Measurements from ENCODE around the gene RABGAP1L.
"Not testable (repeated sequence)": the region's sequence is repeated elsewhere in the genome, so short reads cannot be mapped to it uniquely, and the experiment has no call there.

The RABGAP1L gene

DNA sequence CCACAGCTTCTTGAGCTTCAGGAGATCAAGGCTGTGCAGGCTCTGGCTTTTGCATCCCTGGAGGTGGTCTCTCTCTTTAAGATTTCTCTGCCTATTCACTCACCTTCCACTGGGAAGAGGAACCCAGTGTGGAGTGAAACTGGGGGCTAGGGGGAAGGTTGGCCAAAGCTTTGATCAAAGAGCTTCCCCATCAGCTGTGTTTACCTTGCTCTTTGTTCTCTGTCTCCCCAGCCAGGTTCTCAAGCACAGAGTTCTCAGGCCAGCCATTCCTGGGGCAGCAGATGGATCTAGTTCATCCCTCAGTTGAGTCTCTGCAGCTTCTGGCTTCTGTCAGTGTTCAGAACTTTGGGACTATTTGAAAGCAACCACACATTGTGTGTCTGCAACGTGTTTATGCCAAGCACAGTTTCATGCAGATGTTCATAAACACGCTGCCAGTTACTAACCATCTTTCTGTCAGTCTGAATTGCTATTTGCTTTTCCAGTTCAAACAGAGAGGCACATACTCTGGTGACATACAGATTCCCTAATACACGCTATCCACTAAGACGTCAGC, 881.1 kb downstream of the RABGAP1L start:
- Histone ChIP-seq H3K36me3 (ENCODE audit: insufficient read depth, low read length) (no peaks in the 10 kb centered on the region), H3F3A (ENCODE audit: low read depth) (no peaks in the 10 kb centered on the region), H3K9ac (ENCODE audit: low read depth, low read length, poor library complexity, severe bottlenecking) (no peak overlapping the region), H3K79me2 (ENCODE audit: insufficient read depth, low read length) (no peaks in the 10 kb centered on the region), H3K9me2 (replicated peaks; ENCODE audit: low read depth, low read length) (no peaks in the 10 kb centered on the region), H3K27me3 (ENCODE audit: insufficient read depth, low read length, poor library complexity, severe bottlenecking) (no peaks in the 10 kb centered on the region), H4K20me1 (ENCODE audit: insufficient read depth, low read length, poor library complexity, severe bottlenecking) (no peaks in the 10 kb centered on the region), H3K4me1 (ENCODE audit: insufficient read depth, low read length, poor library complexity, severe bottlenecking) (peaks cover 4% of the 10 kb centered on the region), H3K4me2 (ENCODE audit: low read depth, low read length, poor library complexity, severe bottlenecking) (no peak overlapping the region), H3K4me3 (ENCODE audit: low read length, poor library complexity, severe bottlenecking) (no peak overlapping the region), H3K9me3 (ENCODE audit: insufficient read depth, low read depth, low read length) (no peaks in the 10 kb centered on the region), H2AFZ (ENCODE audit: low read length) (no peak overlapping the region)
- TF ChIP-seq, protein P1, sequence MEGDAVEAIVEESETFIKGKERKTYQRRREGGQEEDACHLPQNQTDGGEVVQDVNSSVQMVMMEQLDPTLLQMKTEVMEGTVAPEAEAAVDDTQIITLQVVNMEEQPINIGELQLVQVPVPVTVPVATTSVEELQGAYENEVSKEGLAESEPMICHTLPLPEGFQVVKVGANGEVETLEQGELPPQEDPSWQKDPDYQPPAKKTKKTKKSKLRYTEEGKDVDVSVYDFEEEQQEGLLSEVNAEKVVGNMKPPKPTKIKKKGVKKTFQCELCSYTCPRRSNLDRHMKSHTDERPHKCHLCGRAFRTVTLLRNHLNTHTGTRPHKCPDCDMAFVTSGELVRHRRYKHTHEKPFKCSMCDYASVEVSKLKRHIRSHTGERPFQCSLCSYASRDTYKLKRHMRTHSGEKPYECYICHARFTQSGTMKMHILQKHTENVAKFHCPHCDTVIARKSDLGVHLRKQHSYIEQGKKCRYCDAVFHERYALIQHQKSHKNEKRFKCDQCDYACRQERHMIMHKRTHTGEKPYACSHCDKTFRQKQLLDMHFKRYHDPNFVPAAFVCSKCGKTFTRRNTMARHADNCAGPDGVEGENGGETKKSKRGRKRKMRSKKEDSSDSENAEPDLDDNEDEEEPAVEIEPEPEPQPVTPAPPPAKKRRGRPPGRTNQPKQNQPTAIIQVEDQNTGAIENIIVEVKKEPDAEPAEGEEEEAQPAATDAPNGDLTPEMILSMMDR (conservative IDR thresholded peaks at IDR 0.05; ENCODE audit: low read length): no peak
- no peak for TF ChIP-seq EZH2phosphoT487 (IDR thresholded peaks at IDR 0.05; ENCODE audit: borderline replicate concordance)

- Histone ChIP-seq H3K9ac (ENCODE audit: low read depth, low read length, poor library complexity, severe bottlenecking) (no peak overlapping the region), H3K79me2 (ENCODE audit: insufficient read depth, low read length) (no peaks in the 10 kb centered on the region), H3K4me1 (ENCODE audit: insufficient read depth, low read length, poor library complexity, severe bottlenecking) (no peaks in the 10 kb centered on the region), H3K4me2 (ENCODE audit: low read depth, low read length, poor library complexity, severe bottlenecking) (no peak overlapping the region), H2AFZ (ENCODE audit: low read length) (no peak overlapping the region), H3K36me3 (ENCODE audit: insufficient read depth, low read length) (no peaks in the 10 kb centered on the region), H3K9me2 (replicated peaks; ENCODE audit: low read depth, low read length) (no peaks in the 10 kb centered on the region), H4K20me1 (ENCODE audit: insufficient read depth, low read length, poor library complexity, severe bottlenecking) (no peaks in the 10 kb centered on the region), H3K9me3 (ENCODE audit: insufficient read depth, low read depth, low read length) (no peaks in the 10 kb centered on the region), H3K27me3 (ENCODE audit: insufficient read depth, low read length, poor library complexity, severe bottlenecking) (no peaks in the 10 kb centered on the region), H3F3A (ENCODE audit: low read depth) (no peaks in the 10 kb centered on the region), H3K4me3 (ENCODE audit: low read length, poor library complexity, severe bottlenecking) (no peak overlapping the region)
- TF ChIP-seq, protein P1 (conservative IDR thresholded peaks at IDR 0.05; ENCODE audit: low read length): no peak
- no peak for TF ChIP-seq EZH2phosphoT487 (IDR thresholded peaks at IDR 0.05; ENCODE audit: borderline replicate concordance)
These were observed 883.3 kb downstream of the RABGAP1L start for GRCh38 chr1:175042650-175043049.

DNA sequence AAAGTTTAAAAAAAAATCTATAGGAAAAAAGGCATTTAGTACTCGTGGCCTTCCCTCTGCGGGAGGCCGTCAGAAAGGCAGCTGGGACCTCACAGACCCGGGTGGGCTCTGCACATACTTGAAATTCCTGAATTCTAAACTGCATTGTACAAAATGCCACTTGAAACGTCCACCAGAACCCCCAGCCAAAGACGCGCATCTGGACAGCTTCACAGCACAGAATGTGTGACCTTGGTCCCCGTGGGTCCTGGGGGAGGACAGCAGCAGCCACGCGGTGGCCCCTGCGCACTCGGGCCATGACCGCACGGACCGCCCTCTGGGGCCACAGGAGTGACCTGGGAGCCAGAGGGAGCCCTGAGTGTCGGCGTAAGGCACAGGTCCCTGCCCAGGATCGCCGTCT, 884.5 kb downstream of the RABGAP1L start:
- Histone ChIP-seq H3K27me3 (ENCODE audit: insufficient read depth, low read length, poor library complexity, severe bottlenecking) (no peaks in the 10 kb centered on the region), H3K36me3 (ENCODE audit: insufficient read depth, low read length) (no peaks in the 10 kb centered on the region), H4K20me1 (ENCODE audit: insufficient read depth, low read length, poor library complexity, severe bottlenecking) (no peaks in the 10 kb centered on the region), H3K4me1 (ENCODE audit: insufficient read depth, low read length, poor library complexity, severe bottlenecking) (no peaks in the 10 kb centered on the region), H3K9me3 (ENCODE audit: insufficient read depth, low read depth, low read length) (no peaks in the 10 kb centered on the region), H3K4me3 (ENCODE audit: low read length, poor library complexity, severe bottlenecking) (no peak overlapping the region), H3K9me2 (replicated peaks; ENCODE audit: low read depth, low read length) (no peaks in the 10 kb centered on the region), H3K4me2 (ENCODE audit: low read depth, low read length, poor library complexity, severe bottlenecking) (no peak overlapping the region), H3F3A (ENCODE audit: low read depth) (no peaks in the 10 kb centered on the region), H3K79me2 (ENCODE audit: insufficient read depth, low read length) (no peaks in the 10 kb centered on the region), H3K9ac (ENCODE audit: low read depth, low read length, poor library complexity, severe bottlenecking) (no peak overlapping the region), H2AFZ (ENCODE audit: low read length) (no peak overlapping the region)
- TF ChIP-seq, protein P1 (conservative IDR thresholded peaks at IDR 0.05; ENCODE audit: low read length): no peak
- no peak for TF ChIP-seq EZH2phosphoT487 (IDR thresholded peaks at IDR 0.05; ENCODE audit: borderline replicate concordance)

DNA sequence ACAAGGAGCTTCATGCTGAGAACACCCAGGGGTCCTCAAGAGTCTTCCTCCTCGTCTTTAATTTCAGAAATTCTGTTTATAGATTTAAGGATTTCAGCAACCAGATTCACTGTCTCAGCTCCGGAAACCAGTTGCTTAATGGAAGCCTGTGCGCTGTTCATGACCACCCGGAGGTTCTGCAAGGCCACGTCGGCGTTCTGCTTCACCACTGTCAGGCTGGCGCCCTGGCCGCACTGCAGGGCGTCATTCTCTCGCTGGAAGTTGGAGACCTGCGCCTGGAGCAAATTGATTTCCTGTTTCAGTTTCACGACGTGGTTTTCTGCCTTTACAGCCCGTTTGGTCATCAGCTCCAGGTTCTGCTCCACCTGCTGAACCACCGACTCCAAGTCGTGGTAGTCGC, 885.3 kb downstream of the RABGAP1L start:
- not testable (repeated sequence) for H3K9ac ChIP-seq (ENCODE audit: low read depth, low read length, poor library complexity, severe bottlenecking); H4K20me1 ChIP-seq (ENCODE audit: insufficient read depth, low read length, poor library complexity, severe bottlenecking); H3K9me3 ChIP-seq (ENCODE audit: insufficient read depth, low read depth, low read length); H3K27me3 ChIP-seq (ENCODE audit: insufficient read depth, low read length, poor library complexity, severe bottlenecking); H3K79me2 ChIP-seq (ENCODE audit: insufficient read depth, low read length); H3K4me2 ChIP-seq (ENCODE audit: low read depth, low read length, poor library complexity, severe bottlenecking); H3K4me3 ChIP-seq (ENCODE audit: low read length, poor library complexity, severe bottlenecking); H3F3A ChIP-seq (ENCODE audit: low read depth); H2AFZ ChIP-seq (ENCODE audit: low read length); H3K4me1 ChIP-seq (ENCODE audit: insufficient read depth, low read length, poor library complexity, severe bottlenecking); H3K36me3 ChIP-seq (ENCODE audit: insufficient read depth, low read length); H3K9me2 ChIP-seq (replicated peaks; ENCODE audit: low read depth, low read length)
